A673 (cell line): Measurements from ENCODE around the gene CNTN5.

Experiments used
- EZH2 ChIP-seq: fragments of 200-600 bp; sonication (generic); IDR thresholded peaks from 2 replicates; pipeline ENCODE4 v1.6.1; 2017; ENCODE audit warnings: borderline replicate concordance, low read depth, mild to moderate bottlenecking, mixed read lengths, antibody characterized with exemption, low read length; ENCODE audit not compliant: poor library complexity, severe bottlenecking
- TF ChIP-seq, protein P1 (sequence below): fragments of 300-800, 200-600 bp; sonication (generic); conservative IDR thresholded peaks from 2 replicates; pipeline ENCODE4 v1.5.1; 2017; ENCODE audit warnings: low read depth, mild to moderate bottlenecking, antibody characterized with exemption, low read length, moderate library complexity, mixed read lengths

DNA sequence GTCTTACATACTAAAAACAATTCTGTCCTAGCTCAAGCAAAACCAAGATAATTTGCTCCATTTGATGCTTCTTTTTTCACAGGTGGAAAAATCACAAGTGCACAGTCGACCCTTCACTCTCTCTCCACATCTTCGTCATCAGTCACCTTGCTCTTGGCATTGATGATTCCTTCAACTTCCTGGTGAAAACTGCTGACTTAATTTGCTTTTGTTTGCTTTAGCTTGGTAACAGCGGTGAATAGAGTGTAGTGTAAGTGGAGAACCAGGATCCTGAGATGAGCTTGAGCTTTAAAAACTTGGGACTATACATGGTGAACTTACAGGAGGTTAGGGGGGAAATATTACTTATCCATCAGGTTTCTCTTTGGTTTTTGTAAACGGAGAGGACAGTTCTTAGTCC is 1335.3 kb downstream of the CNTN5 start:
- TF ChIP-seq, protein P1, sequence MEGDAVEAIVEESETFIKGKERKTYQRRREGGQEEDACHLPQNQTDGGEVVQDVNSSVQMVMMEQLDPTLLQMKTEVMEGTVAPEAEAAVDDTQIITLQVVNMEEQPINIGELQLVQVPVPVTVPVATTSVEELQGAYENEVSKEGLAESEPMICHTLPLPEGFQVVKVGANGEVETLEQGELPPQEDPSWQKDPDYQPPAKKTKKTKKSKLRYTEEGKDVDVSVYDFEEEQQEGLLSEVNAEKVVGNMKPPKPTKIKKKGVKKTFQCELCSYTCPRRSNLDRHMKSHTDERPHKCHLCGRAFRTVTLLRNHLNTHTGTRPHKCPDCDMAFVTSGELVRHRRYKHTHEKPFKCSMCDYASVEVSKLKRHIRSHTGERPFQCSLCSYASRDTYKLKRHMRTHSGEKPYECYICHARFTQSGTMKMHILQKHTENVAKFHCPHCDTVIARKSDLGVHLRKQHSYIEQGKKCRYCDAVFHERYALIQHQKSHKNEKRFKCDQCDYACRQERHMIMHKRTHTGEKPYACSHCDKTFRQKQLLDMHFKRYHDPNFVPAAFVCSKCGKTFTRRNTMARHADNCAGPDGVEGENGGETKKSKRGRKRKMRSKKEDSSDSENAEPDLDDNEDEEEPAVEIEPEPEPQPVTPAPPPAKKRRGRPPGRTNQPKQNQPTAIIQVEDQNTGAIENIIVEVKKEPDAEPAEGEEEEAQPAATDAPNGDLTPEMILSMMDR: no peak
- TF ChIP-seq EZH2: no peak
